ENCODE data around the gene HRH2. TPM values are rescaled to one million over a fixed set of nuclear protein-coding genes. Genes with fewer than 3 reads are reported as not detected.
A peak's percentile ranks its signal among the peaks of the same experiment; 100 is the strongest.

Gene HRH2
- total RNA-seq, 2 experiments from 2014 or later = 2.9 to 3.4 TPM

DNA sequence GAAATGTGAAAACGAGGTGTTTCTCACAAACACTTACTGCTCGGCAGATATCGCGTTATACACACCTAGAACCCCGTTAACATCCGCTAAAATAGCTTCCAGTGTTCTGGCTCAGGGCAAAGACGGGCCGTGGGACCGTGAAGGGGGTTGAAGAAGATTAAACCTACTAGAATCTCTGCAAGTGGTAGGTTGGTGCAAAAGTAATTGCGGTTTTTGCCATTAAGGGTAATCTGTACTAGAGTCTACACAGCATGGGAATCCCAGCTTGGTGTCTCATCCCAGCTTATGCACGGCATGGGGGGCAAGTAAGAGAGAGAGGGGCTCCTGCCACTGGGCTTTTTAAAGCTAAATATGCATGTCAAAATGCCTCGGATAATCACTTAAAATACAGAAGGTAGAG, 43.9 kb downstream of the HRH2 start:
- POLR2A ChIA-PET = interaction anchor here (0.5 to 1.2 kb wide), 2 partner anchors 168 to 331 kb away, joined by 3 to 6 read pairs; no protein-coding TSS in a partner anchor
- no peaks in the 10 kb centered on the region for H3K27me3 ChIP-seq (ENCODE audit: control insufficient read depth in 1 of 2, insufficient read depth in 2 of 2, low read length in 2 of 2)
- H3K27ac ChIP-seq (ENCODE audit: low read depth in 1 of 2, low read length in 2 of 2) = no peak overlapping the region
- TF ChIP-seq, protein P1, sequence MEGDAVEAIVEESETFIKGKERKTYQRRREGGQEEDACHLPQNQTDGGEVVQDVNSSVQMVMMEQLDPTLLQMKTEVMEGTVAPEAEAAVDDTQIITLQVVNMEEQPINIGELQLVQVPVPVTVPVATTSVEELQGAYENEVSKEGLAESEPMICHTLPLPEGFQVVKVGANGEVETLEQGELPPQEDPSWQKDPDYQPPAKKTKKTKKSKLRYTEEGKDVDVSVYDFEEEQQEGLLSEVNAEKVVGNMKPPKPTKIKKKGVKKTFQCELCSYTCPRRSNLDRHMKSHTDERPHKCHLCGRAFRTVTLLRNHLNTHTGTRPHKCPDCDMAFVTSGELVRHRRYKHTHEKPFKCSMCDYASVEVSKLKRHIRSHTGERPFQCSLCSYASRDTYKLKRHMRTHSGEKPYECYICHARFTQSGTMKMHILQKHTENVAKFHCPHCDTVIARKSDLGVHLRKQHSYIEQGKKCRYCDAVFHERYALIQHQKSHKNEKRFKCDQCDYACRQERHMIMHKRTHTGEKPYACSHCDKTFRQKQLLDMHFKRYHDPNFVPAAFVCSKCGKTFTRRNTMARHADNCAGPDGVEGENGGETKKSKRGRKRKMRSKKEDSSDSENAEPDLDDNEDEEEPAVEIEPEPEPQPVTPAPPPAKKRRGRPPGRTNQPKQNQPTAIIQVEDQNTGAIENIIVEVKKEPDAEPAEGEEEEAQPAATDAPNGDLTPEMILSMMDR (IDR thresholded peaks at IDR 0.05) = no peak
- Mint-ChIP-seq H3K27me3 (no peaks in the 10 kb centered on the region), H3K36me3 (ENCODE audit: low read depth) (peaks cover 58% of the 10 kb centered on the region), H3K9me3 (no peaks in the 10 kb centered on the region), H3K27ac (no peak overlapping the region), H3K4me1 (ENCODE audit: low read depth) (peaks cover 11% of the 10 kb centered on the region), H3K4me3 (no peak overlapping the region)
- CTCF ChIA-PET = interaction anchor here (0.5 to 3.4 kb wide), 3 partner anchors 126 to 628 kb away, joined by 3 to 31 read pairs (median 3); no protein-coding TSS in a partner anchor
- DNase-seq = peak in 1 of 14 experiments; percentile 1
- ATAC-seq (ENCODE audit: poor library complexity) = no peak
- H3K36me3 ChIP-seq (ENCODE audit: insufficient read depth, low read length) = peaks cover 18% of the 10 kb centered on the region
- intact Hi-C loops (cut with DNase I, micrococcal nuclease) = loop anchor here in 1 of 2 experiments (5.0 kb wide), 1 partner anchor 84 kb away; no protein-coding TSS in a partner anchor
- no peak overlapping the region for H3K4me3 ChIP-seq (ENCODE audit: low read length)
- no peaks in the 10 kb centered on the region for H3K9me3 ChIP-seq (ENCODE audit: control insufficient read depth in 1 of 2, insufficient read depth in 1 of 2, low read length in 2 of 2)
- H3K4me1 ChIP-seq (ENCODE audit: insufficient read depth, low read length) = peaks cover 3% of the 10 kb centered on the region

DNA sequence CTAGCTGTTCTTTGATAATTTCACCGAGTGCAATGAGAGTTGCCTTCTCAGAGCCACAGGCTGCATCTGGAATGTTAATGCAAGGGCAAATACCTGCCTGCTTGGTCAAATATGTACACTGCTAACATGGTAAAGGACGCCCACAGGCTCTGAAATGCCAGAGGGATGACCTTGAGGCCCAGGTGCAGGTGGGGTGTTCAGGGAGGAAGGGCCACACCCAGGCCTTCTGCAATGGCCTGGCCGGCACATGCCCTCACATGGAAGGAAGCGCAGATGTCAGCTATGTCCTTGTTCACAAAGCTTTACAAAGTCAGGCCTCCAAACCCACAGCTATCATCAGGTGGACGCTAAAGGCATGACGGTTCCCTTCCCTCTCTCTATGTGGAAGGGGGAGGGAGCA, 48.6 kb downstream of the HRH2 start:
- POLR2A ChIA-PET = no interaction called here

DNA sequence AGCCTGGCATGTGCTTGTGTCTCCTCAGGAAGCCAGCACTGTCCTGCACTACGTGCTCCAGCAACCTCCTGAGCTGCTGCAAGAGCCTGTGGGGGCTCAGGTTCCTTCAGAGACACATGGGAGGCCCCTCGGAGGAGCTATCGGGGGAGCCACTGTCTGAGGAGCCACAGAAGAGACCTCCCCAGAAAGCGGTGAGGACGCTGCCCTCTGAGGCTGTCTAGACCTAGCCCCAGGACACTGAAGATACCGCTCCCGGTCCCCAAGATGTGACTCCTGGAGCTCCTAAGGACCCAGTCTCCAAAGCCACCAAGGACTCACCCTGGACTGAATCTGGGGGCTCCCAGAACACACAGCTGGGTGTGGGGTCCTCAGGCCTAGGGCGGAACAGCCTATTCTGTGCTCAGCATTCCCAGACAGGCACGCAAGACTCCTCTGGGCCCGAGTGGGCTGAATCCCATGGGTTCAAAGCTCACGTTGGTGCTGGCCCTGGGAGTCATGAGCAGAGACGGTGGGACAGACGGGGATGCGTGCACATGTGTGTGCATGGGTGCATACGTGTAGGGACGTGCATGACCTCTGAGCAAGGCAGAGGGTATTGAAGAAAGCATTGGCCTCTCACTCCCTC, 50.0 kb downstream of the HRH2 start:
- Histone ChIP-seq H3K27me3 (ENCODE audit: control insufficient read depth in 1 of 2, insufficient read depth in 2 of 2, low read length in 2 of 2) (no peaks in the 10 kb centered on the region), H3K9me3 (ENCODE audit: control insufficient read depth in 1 of 2, insufficient read depth in 1 of 2, low read length in 2 of 2) (no peaks in the 10 kb centered on the region), H3K36me3 (ENCODE audit: insufficient read depth, low read length) (peaks cover 18% of the 10 kb centered on the region), H3K4me3 (ENCODE audit: low read length) (no peak overlapping the region), H3K4me1 (ENCODE audit: insufficient read depth, low read length) (no peaks in the 10 kb centered on the region), H3K27ac (ENCODE audit: low read depth in 1 of 2, low read length in 2 of 2) (no peak overlapping the region)
- intact Hi-C loops (cut with DNase I, micrococcal nuclease) = no loop called here
- Mint-ChIP-seq H3K27ac (no peak overlapping the region), H3K9me3 (no peaks in the 10 kb centered on the region), H3K27me3 (no peaks in the 10 kb centered on the region), H3K4me1 (ENCODE audit: low read depth) (no peaks in the 10 kb centered on the region), H3K4me3 (no peak overlapping the region), H3K36me3 (ENCODE audit: low read depth) (peaks cover 51% of the 10 kb centered on the region)
- DNase-seq (peak in 1 of 14 experiments; percentile 25), ATAC-seq (ENCODE audit: poor library complexity) (no peak)
- ChIA-PET POLR2A (no interaction called here), CTCF (no interaction called here)
- TF ChIP-seq, protein P1 (IDR thresholded peaks at IDR 0.05) = no peak

More for the DNA sequence above, 48.6 kb downstream of the HRH2 start:
- H3K27ac Mint-ChIP-seq = no peak overlapping the region
- Histone ChIP-seq H3K4me1 (ENCODE audit: insufficient read depth, low read length) (no peaks in the 10 kb centered on the region), H3K27me3 (ENCODE audit: control insufficient read depth in 1 of 2, insufficient read depth in 2 of 2, low read length in 2 of 2) (no peaks in the 10 kb centered on the region), H3K4me3 (ENCODE audit: low read length) (no peak overlapping the region), H3K36me3 (ENCODE audit: insufficient read depth, low read length) (peaks cover 18% of the 10 kb centered on the region), H3K9me3 (ENCODE audit: control insufficient read depth in 1 of 2, insufficient read depth in 1 of 2, low read length in 2 of 2) (no peaks in the 10 kb centered on the region), H3K27ac (ENCODE audit: low read depth in 1 of 2, low read length in 2 of 2) (no peak overlapping the region)
- no peaks in the 10 kb centered on the region for H3K4me1 Mint-ChIP-seq (ENCODE audit: low read depth)
- intact Hi-C loops (cut with DNase I, micrococcal nuclease) = no loop called here
- no peaks in the 10 kb centered on the region for H3K9me3 Mint-ChIP-seq
- peaks cover 59% of the 10 kb centered on the region for H3K36me3 Mint-ChIP-seq (ENCODE audit: low read depth)
- no peak overlapping the region for H3K4me3 Mint-ChIP-seq
- ATAC-seq (ENCODE audit: poor library complexity) (no peak), DNase-seq (peak in 1 of 14 experiments; percentile 20)
- TF ChIP-seq, protein P1 (IDR thresholded peaks at IDR 0.05) = no peak
- no peaks in the 10 kb centered on the region for H3K27me3 Mint-ChIP-seq
- CTCF ChIA-PET = no interaction called here
